Ectodermal cell (in vitro differentiated cells): Measurements from ENCODE around the gene TADA2B.
A peak's percentile ranks its signal among the peaks of the same experiment; 100 is the strongest.

Source experiments
- H3K27ac ChIP-seq: 2 replicates; pipeline ENCODE4 v1.7.0; 2013; ENCODE audit warnings: mild to moderate bottlenecking, low read depth, low read length; ENCODE audit not compliant: insufficient read depth, poor library complexity, severe bottlenecking
- H3K27me3 ChIP-seq: 2 replicates; pipeline ENCODE4 v1.7.0; 2013; ENCODE audit warnings: mild to moderate bottlenecking, low read length; ENCODE audit not compliant: insufficient read depth, control insufficient read depth, poor library complexity, severe bottlenecking
- H3K36me3 ChIP-seq: one replicate; pipeline ENCODE4 v1.7.0; 2013; ENCODE audit warnings: low read length; ENCODE audit not compliant: control insufficient read depth, insufficient read depth
- H3K4me1 ChIP-seq: one replicate; pipeline ENCODE4 v1.7.0; 2013; ENCODE audit warnings: low read length; ENCODE audit not compliant: control insufficient read depth, insufficient read depth
- H3K4me3 ChIP-seq: 2 replicates; pipeline ENCODE4 v1.7.0; 2013; ENCODE audit warnings: low read depth, low read length, control low read depth; ENCODE audit not compliant: insufficient read depth
- H3K9me3 ChIP-seq: 2 replicates; pipeline ENCODE4 v1.7.0; 2013; ENCODE audit warnings: mild to moderate bottlenecking, low read length, moderate library complexity; ENCODE audit not compliant: control insufficient read depth
- WGBS, 2 experiments: methylation state at CpG; one replicate each; pipeline ENCODE4 v1.1.7; 2013; ENCODE audit warnings: missing lambda C conversion rate in 2 of 2; 5-methylcytosine and 5-hydroxymethylcytosine counted together

Gene TADA2B

GRCh38 chr4:7005571-7005970, 37.6 kb upstream of the TADA2B start:
- no peak overlapping the region for H3K27ac ChIP-seq
- H3K9me3 ChIP-seq = no peaks in the 10 kb centered on the region
- H3K4me3 ChIP-seq = no peak overlapping the region
- 93 to 97% methylated on average over 4 of the region's 4 CpGs for WGBS, 2 experiments
- H3K36me3 ChIP-seq = peaks cover 19% of the 10 kb centered on the region
- H3K4me1 ChIP-seq = peaks cover 14% of the 10 kb centered on the region
- no peaks in the 10 kb centered on the region for H3K27me3 ChIP-seq

- Histone ChIP-seq H3K9me3 (no peaks in the 10 kb centered on the region), H3K36me3 (peaks cover 20% of the 10 kb centered on the region), H3K27me3 (no peaks in the 10 kb centered on the region), H3K4me3 (no peak overlapping the region), H3K4me1 (peaks cover 14% of the 10 kb centered on the region), H3K27ac (no peak overlapping the region)
- WGBS, 2 experiments = 89 to 93% methylated on average over 3 of the region's 3 CpGs
These were observed 36.8 kb upstream of the TADA2B start for GRCh38 chr4:7006411-7006810.

- Histone ChIP-seq H3K9me3 (no peaks in the 10 kb centered on the region), H3K27ac (peak overlapping the region; percentile 12), H3K4me3 (no peak overlapping the region), H3K4me1 (peaks cover 14% of the 10 kb centered on the region), H3K27me3 (no peaks in the 10 kb centered on the region), H3K36me3 (peaks cover 18% of the 10 kb centered on the region)
- 55 to 56% methylated on average over 12 of the region's 12 CpGs for WGBS, 2 experiments
These were observed 35.8 kb upstream of the TADA2B start for GRCh38 chr4:7007142-7007907.

GRCh38 chr4:7007944-7008343, 35.2 kb upstream of the TADA2B start:
- no peaks in the 10 kb centered on the region for H3K9me3 ChIP-seq
- peaks cover 13% of the 10 kb centered on the region for H3K4me1 ChIP-seq
- H3K4me3 ChIP-seq = no peak overlapping the region
- H3K36me3 ChIP-seq = peaks cover 23% of the 10 kb centered on the region
- H3K27ac ChIP-seq = no peak overlapping the region
- no peaks in the 10 kb centered on the region for H3K27me3 ChIP-seq
- 46 to 66% methylated on average over 2 of the region's 2 CpGs for WGBS, 2 experiments

GRCh38 chr4:7009564-7009963, 33.6 kb upstream of the TADA2B start:
- 96 to 98% methylated on average over 5 of the region's 5 CpGs for WGBS, 2 experiments
- Histone ChIP-seq H3K9me3 (no peaks in the 10 kb centered on the region), H3K27ac (no peak overlapping the region), H3K36me3 (peaks cover 25% of the 10 kb centered on the region), H3K4me1 (peaks cover 11% of the 10 kb centered on the region), H3K4me3 (no peak overlapping the region), H3K27me3 (no peaks in the 10 kb centered on the region)

GRCh38 chr4:7013175-7013574, 30.0 kb upstream of the TADA2B start:
- Histone ChIP-seq H3K36me3 (peaks cover 46% of the 10 kb centered on the region), H3K4me3 (no peak overlapping the region), H3K4me1 (peaks cover under 1% of the 10 kb centered on the region), H3K27ac (no peak overlapping the region), H3K9me3 (no peaks in the 10 kb centered on the region), H3K27me3 (no peaks in the 10 kb centered on the region)
- WGBS, 2 experiments = 96% methylated on average over 11 of the region's 11 CpGs

- Histone ChIP-seq H3K36me3 (peaks cover 39% of the 10 kb centered on the region), H3K9me3 (no peaks in the 10 kb centered on the region), H3K4me3 (no peak overlapping the region), H3K4me1 (no peaks in the 10 kb centered on the region), H3K27ac (no peak overlapping the region), H3K27me3 (no peaks in the 10 kb centered on the region)
- WGBS, 2 experiments = 97% methylated on average over 12 of the region's 12 CpGs
These were observed 28.4 kb upstream of the TADA2B start for GRCh38 chr4:7014815-7015214.

GRCh38 chr4:7015383-7016035, 27.7 kb upstream of the TADA2B start:
- Histone ChIP-seq H3K27ac (no peak overlapping the region), H3K4me1 (peaks cover 5% of the 10 kb centered on the region), H3K9me3 (no peaks in the 10 kb centered on the region), H3K36me3 (peaks cover 39% of the 10 kb centered on the region), H3K4me3 (no peak overlapping the region), H3K27me3 (no peaks in the 10 kb centered on the region)
- 95 to 97% methylated on average over 12 of the region's 12 CpGs for WGBS, 2 experiments

- Histone ChIP-seq H3K4me1 (peaks cover 5% of the 10 kb centered on the region), H3K27me3 (no peaks in the 10 kb centered on the region), H3K4me3 (no peak overlapping the region), H3K36me3 (peaks cover 36% of the 10 kb centered on the region), H3K9me3 (no peaks in the 10 kb centered on the region), H3K27ac (no peak overlapping the region)
- WGBS, 2 experiments = 85 to 91% methylated on average over 11 of the region's 11 CpGs
These were observed 27.1 kb upstream of the TADA2B start for GRCh38 chr4:7016086-7016485.

GRCh38 chr4:7016512-7016911, 26.7 kb upstream of the TADA2B start:
- WGBS, 2 experiments = 93 to 98% methylated on average over 6 of the region's 6 CpGs
- H3K27ac ChIP-seq = no peak overlapping the region
- peaks cover 31% of the 10 kb centered on the region for H3K36me3 ChIP-seq

More at GRCh38 chr4:7016512-7016911, 26.7 kb upstream of the TADA2B start:
- no peaks in the 10 kb centered on the region for H3K9me3 ChIP-seq
- H3K27me3 ChIP-seq = no peaks in the 10 kb centered on the region
- no peak overlapping the region for H3K4me3 ChIP-seq
- peaks cover 5% of the 10 kb centered on the region for H3K4me1 ChIP-seq
